Erythroblast (primary cell): ENCODE data around the gene FCHO2.
"Not testable (repeated sequence)": the region's sequence is repeated elsewhere in the genome, so short reads cannot be mapped to it uniquely, and the experiment has no call there.

Source experiments
- GATA1 ChIP-seq: IDR thresholded peaks from 2 replicates; pipeline ENCODE4 v1.6.1; 2011; ENCODE audit warnings: low read depth, mild to moderate bottlenecking, control low read depth, low read length, moderate library complexity
- POLR2A ChIP-seq: IDR thresholded peaks from 2 replicates; pipeline ENCODE4 v1.6.1; 2011; ENCODE audit warnings: mild to moderate bottlenecking, low read length

GRCh38 chr5:72976810-72977209 lies 21.0 kb downstream of the FCHO2 start:
- TF ChIP-seq POLR2A, GATA1: not testable (repeated sequence)
